GM23248 (cell line): ENCODE measurements around the gene DHRS12.

Experiments used
- EZH2 ChIP-seq: fragments of 200-600 bp; sonication (generic); IDR thresholded peaks from 2 replicates; pipeline ENCODE4 v1.6.1; 2018; ENCODE audit warnings: antibody characterized with exemption, mild to moderate bottlenecking; ENCODE audit not compliant: insufficient read depth, poor library complexity, severe bottlenecking
- EZH2phosphoT487 ChIP-seq: fragments of 200-600 bp; sonication (generic); IDR thresholded peaks from 2 replicates; pipeline ENCODE4 v1.6.1; 2018; ENCODE audit warnings: antibody characterized with exemption, moderate library complexity, mild to moderate bottlenecking, low read depth; ENCODE audit not compliant: insufficient read depth

DNA sequence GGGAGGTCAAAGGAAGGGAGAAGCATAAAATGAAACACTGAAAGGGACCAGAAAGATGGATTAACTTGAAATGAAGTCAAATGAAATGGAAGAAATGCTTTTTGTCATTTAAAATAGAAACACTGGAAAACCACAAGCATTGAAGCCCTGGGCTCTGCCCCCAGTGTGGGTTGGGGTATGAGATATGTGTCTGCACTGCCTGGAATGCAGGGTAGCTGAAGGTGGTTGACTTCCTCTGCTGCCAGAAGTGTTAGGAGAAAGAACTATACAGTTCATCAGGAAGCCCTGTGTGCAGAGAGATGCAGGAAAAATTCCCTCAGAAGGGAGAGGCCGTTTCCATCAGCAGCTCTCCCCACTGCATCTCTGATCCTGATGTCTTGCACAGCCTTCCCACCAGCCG, 69.2 kb downstream of the DHRS12 start:
- no peak for TF ChIP-seq EZH2
- no peak for TF ChIP-seq EZH2phosphoT487
